ENCODE results near the gene CHAD.
A peak's percentile ranks its signal among the peaks of the same experiment; 100 is the strongest.

CHAD gene

GRCh38 chr17:50491505-50491904 lies 22.8 kb upstream of the CHAD start:
- H3K36me3 ChIP-seq (ENCODE audit: control insufficient read depth in 1 of 2, insufficient read depth in 2 of 2, low read length in 2 of 2): no peaks in the 10 kb centered on the region
- no peak overlapping the region for H3K27ac ChIP-seq (ENCODE audit: low read length)
- no peak overlapping the region for H3K4me3 ChIP-seq (ENCODE audit: low read depth in 1 of 2, low read length in 2 of 2)
- no peaks in the 10 kb centered on the region for H3K4me1 ChIP-seq (ENCODE audit: control insufficient read depth in 1 of 2, insufficient read depth in 2 of 2, low read length in 2 of 2)
- H3K9me3 ChIP-seq (ENCODE audit: control insufficient read depth in 1 of 2, low read length in 2 of 2): no peaks in the 10 kb centered on the region
- no peaks in the 10 kb centered on the region for H3K27me3 ChIP-seq (ENCODE audit: low read depth, low read length)

DNA sequence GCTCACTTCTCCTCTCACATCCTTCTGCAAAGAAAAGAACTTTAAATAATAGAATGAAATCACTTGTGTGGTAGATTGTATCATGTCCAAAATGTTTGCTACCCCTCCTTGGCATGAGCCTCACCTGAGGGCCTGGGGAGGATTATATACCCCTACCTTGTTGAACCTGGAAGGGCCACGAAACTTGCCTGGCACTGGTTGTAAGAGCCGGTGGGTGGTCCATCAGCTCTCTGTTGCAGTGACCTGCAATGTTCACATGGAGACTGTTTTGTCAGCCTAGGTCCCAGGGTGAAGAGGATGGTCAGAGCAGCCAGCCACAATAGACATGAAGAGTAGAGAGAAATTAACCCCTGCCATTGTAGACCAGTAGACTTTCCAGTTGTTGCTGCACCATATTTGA lies 20.2 kb upstream of the CHAD start:
- H3K27me3 ChIP-seq (ENCODE audit: low read depth, low read length): no peaks in the 10 kb centered on the region
- no peak overlapping the region for H3K4me3 ChIP-seq (ENCODE audit: low read depth in 1 of 2, low read length in 2 of 2)
- H3K4me1 ChIP-seq (ENCODE audit: control insufficient read depth in 1 of 2, insufficient read depth in 2 of 2, low read length in 2 of 2): no peaks in the 10 kb centered on the region
- no peak overlapping the region for H3K27ac ChIP-seq (ENCODE audit: low read length)
- no peaks in the 10 kb centered on the region for H3K9me3 ChIP-seq (ENCODE audit: control insufficient read depth in 1 of 2, low read length in 2 of 2)
- peaks cover 18 to 23% of the 10 kb centered on the region in 2 donors for H3K36me3 ChIP-seq (ENCODE audit: control insufficient read depth in 1 of 2, insufficient read depth in 2 of 2, low read length in 2 of 2)

DNA sequence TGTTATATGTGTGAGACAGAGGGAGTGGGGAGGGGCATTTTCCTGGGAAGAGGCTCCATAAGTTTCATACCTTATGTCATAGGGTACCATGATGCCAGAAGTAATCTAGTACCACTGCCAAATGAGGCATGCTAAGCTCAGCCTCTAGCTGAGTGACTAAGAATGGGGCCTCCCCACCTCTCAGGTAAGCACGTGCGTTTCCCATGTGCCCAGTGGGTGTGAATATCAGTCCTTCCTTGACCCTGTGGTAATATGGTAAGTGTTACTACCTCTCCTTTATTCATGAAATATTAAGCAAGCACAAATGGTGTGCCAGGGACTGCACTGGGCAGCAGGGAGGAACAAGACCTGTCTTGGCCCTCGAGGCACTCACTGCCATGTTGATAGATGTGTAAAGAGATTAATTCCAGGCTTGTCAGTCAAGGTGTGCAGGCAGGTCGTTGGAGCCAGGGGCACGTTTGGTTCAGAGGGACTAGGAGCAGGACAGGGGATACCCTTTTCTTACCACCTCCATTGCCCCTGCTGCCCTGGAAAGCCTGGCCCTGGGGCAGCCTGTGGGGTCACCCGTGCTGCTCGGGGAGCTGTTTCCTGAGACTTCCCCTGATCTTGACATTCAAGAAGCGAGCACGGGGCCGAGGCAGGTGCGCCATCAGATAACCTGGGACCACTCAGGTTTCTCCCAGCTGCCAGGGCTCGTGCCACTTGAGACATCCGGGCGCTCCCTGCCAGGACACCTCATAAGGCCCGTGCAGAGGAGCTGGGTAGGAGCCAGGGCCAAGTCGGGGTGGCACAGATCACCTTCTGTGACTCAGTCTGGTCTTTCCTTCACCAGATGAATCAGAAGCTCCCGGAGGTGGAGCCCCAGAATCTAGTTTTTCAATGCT lies 18.8 kb upstream of the CHAD start:
- peaks cover 20 to 31% of the 10 kb centered on the region in 2 donors for H3K36me3 ChIP-seq (ENCODE audit: control insufficient read depth in 1 of 2, insufficient read depth in 2 of 2, low read length in 2 of 2)

DNA sequence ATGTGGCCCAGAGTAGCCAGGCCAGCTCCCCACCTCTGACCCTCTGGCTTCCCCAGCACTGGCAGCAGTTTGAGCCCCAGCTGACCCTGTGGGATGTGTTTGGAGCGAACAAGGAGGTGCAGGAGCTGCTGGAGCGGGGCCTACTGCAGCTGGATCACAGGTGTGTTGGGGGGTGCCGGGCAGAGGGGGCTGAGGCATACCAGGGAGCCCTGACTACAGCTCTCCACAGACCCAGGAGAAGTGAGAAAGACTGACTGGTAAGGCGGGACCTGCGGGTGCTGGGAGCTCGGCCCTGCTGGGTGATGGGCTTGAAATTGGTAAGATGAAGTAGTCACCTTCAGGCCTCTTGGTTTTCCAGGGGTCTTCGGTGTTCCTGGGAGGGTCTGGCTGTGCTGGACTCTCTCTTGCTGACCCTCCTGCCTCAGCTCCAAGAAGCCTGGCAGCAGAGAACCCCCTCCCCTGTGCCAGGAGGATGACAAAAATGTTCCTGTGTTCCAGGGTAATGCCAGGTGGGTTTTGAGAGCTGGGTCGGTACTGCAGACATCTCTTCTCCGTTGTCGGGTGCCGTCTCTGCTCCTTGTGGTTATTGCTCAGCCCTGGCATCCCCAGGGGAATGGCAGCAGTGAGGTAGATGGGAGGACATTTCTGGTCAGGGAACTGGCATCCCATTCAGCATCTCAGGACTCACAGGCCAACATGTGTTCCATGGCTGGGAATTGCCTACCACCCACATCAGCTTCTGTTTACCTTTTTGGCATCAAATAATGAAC lies 15.9 kb upstream of the CHAD start:
- H3K36me3 ChIP-seq (ENCODE audit: control insufficient read depth in 1 of 2, insufficient read depth in 2 of 2, low read length in 2 of 2): peaks cover 24 to 31% of the 10 kb centered on the region in 2 donors
- no peak overlapping the region for H3K27ac ChIP-seq (ENCODE audit: low read length)
- H3K9me3 ChIP-seq (ENCODE audit: control insufficient read depth in 1 of 2, low read length in 2 of 2): no peaks in the 10 kb centered on the region
- no peaks in the 10 kb centered on the region for H3K27me3 ChIP-seq (ENCODE audit: low read depth, low read length)
- peaks cover 0 to 20% of the 10 kb centered on the region in 2 donors for H3K4me1 ChIP-seq (ENCODE audit: control insufficient read depth in 1 of 2, insufficient read depth in 2 of 2, low read length in 2 of 2)
- H3K4me3 ChIP-seq (ENCODE audit: low read depth in 1 of 2, low read length in 2 of 2): no peak overlapping the region

More for the DNA sequence above, 18.8 kb upstream of the CHAD start:
- H3K27me3 ChIP-seq (ENCODE audit: low read depth, low read length): no peaks in the 10 kb centered on the region
- H3K27ac ChIP-seq (ENCODE audit: low read length): no peak overlapping the region
- H3K4me1 ChIP-seq (ENCODE audit: control insufficient read depth in 1 of 2, insufficient read depth in 2 of 2, low read length in 2 of 2): peaks cover 0 to 9% of the 10 kb centered on the region in 2 donors
- H3K4me3 ChIP-seq (ENCODE audit: low read depth in 1 of 2, low read length in 2 of 2): no peak overlapping the region
- H3K9me3 ChIP-seq (ENCODE audit: control insufficient read depth in 1 of 2, low read length in 2 of 2): no peaks in the 10 kb centered on the region

GRCh38 chr17:50483266-50483665 lies 14.6 kb upstream of the CHAD start:
- H3K4me3 ChIP-seq (ENCODE audit: low read depth in 1 of 2, low read length in 2 of 2): no peak overlapping the region
- H3K27ac ChIP-seq (ENCODE audit: low read length): peak overlapping the region; percentile 31
- peaks cover 24 to 31% of the 10 kb centered on the region in 2 donors for H3K36me3 ChIP-seq (ENCODE audit: control insufficient read depth in 1 of 2, insufficient read depth in 2 of 2, low read length in 2 of 2)
- no peaks in the 10 kb centered on the region for H3K9me3 ChIP-seq (ENCODE audit: control insufficient read depth in 1 of 2, low read length in 2 of 2)
- peaks cover 0 to 24% of the 10 kb centered on the region in 2 donors for H3K4me1 ChIP-seq (ENCODE audit: control insufficient read depth in 1 of 2, insufficient read depth in 2 of 2, low read length in 2 of 2)
- no peaks in the 10 kb centered on the region for H3K27me3 ChIP-seq (ENCODE audit: low read depth, low read length)

DNA sequence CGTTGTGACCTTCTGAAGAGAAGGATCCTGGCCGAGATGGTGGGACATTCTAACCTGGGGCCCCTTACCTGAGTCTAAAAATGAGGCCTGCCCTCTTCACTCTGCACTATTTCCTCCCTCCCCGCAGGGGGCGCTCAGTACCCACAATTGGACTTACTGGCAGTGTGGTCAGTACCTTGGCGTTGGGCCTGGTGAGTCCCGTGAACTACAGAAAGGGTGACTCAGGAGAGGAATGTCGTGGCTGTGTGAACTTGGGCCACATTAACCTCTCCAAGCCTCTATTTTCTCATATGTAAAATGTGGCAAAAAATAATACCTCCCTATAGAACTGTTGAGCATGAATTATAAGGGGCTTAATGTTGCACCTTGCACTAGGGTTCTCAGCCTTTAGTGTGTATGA lies 13.8 kb upstream of the CHAD start:
- H3K4me1 ChIP-seq (ENCODE audit: control insufficient read depth in 1 of 2, insufficient read depth in 2 of 2, low read length in 2 of 2): peaks cover 0 to 28% of the 10 kb centered on the region in 2 donors
- H3K27me3 ChIP-seq (ENCODE audit: low read depth, low read length): no peaks in the 10 kb centered on the region
- peak overlapping the region; percentile 63 for H3K27ac ChIP-seq (ENCODE audit: low read length)
- H3K36me3 ChIP-seq (ENCODE audit: control insufficient read depth in 1 of 2, insufficient read depth in 2 of 2, low read length in 2 of 2): peaks cover 24 to 31% of the 10 kb centered on the region in 2 donors
- H3K4me3 ChIP-seq (ENCODE audit: low read depth in 1 of 2, low read length in 2 of 2): no peak overlapping the region
- no peaks in the 10 kb centered on the region for H3K9me3 ChIP-seq (ENCODE audit: control insufficient read depth in 1 of 2, low read length in 2 of 2)

DNA sequence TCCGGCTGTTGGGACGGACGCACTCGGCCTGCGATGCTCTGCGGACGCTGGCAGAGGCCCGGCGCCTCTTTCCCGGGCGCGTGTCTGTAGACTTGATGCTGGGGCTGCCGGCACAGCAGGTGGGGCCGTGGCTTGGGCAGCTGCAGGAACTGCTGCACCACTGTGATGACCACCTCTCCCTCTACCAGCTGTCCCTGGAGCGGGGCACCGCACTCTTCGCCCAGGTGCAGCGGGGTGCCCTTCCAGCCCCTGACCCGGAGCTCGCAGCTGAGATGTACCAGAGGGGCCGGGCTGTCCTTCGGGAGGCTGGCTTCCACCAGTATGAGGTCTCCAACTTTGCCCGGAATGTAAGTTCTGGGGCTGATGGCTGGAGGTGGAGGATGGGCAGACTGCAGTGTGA lies 13.4 kb upstream of the CHAD start:
- Histone ChIP-seq H3K4me1 (ENCODE audit: control insufficient read depth in 1 of 2, insufficient read depth in 2 of 2, low read length in 2 of 2) (peaks cover 0 to 28% of the 10 kb centered on the region in 2 donors), H3K36me3 (ENCODE audit: control insufficient read depth in 1 of 2, insufficient read depth in 2 of 2, low read length in 2 of 2) (peaks cover 24 to 31% of the 10 kb centered on the region in 2 donors), H3K27me3 (ENCODE audit: low read depth, low read length) (no peaks in the 10 kb centered on the region), H3K27ac (ENCODE audit: low read length) (peak overlapping the region; percentile 63), H3K4me3 (ENCODE audit: low read depth in 1 of 2, low read length in 2 of 2) (no peak overlapping the region), H3K9me3 (ENCODE audit: control insufficient read depth in 1 of 2, low read length in 2 of 2) (no peaks in the 10 kb centered on the region)

DNA sequence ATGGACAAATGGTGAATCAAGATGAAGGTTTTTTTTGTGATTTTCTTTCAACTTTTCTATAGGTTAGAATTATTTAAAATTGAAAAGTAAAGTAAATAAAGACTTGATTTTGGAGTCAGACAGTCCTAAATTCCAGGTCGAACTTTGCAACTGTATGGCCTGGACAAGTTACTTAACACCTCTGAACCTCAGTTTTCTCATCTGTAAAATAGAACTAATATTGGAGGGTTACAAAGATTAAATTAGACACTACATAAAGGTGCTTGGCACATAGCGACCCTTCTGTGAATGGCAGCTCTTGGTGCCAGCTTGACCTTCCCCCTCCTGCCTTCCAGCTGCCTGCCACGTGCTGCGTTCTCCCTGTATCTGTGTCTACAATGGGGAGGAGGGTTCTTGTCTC lies 13.0 kb upstream of the CHAD start:
- H3K27me3 ChIP-seq (ENCODE audit: low read depth, low read length): no peaks in the 10 kb centered on the region
- peaks cover 0 to 28% of the 10 kb centered on the region in 2 donors for H3K4me1 ChIP-seq (ENCODE audit: control insufficient read depth in 1 of 2, insufficient read depth in 2 of 2, low read length in 2 of 2)
- H3K36me3 ChIP-seq (ENCODE audit: control insufficient read depth in 1 of 2, insufficient read depth in 2 of 2, low read length in 2 of 2): peaks cover 24 to 31% of the 10 kb centered on the region in 2 donors
- H3K27ac ChIP-seq (ENCODE audit: low read length): peak overlapping the region; percentile 63
- no peaks in the 10 kb centered on the region for H3K9me3 ChIP-seq (ENCODE audit: control insufficient read depth in 1 of 2, low read length in 2 of 2)
- no peak overlapping the region for H3K4me3 ChIP-seq (ENCODE audit: low read depth in 1 of 2, low read length in 2 of 2)

DNA sequence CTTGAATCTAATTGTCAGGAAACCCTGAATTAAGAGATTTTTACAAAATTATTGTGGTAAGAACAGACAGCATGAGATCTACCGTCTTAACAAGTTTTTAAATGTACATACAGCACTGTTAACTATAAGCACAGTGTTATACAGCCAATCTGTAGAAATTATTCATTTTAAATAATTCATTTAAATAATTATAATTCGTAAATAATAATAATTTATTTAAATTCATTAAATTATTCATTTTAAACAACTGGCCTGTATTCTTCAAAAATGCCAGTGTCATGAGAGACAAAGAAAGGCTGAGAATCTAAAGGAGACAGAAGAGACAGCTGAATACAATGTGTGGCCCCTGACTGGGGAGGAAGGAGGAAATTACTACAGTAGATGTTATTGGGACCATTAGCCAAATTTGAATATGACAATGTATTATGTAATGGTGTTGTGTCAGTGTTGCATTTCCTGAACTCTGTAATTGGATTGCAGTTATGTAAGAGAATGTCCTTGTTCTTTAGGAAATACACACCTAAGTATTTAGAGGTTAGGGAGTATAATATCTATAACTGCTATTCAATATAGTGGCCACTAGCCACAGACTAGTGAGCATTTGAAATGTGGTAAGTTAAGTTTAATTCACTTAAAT lies 12.3 kb upstream of the CHAD start:
- H3K27ac ChIP-seq (ENCODE audit: low read length): no peak overlapping the region
- no peaks in the 10 kb centered on the region for H3K27me3 ChIP-seq (ENCODE audit: low read depth, low read length)
- H3K9me3 ChIP-seq (ENCODE audit: control insufficient read depth in 1 of 2, low read length in 2 of 2): no peaks in the 10 kb centered on the region
- H3K36me3 ChIP-seq (ENCODE audit: control insufficient read depth in 1 of 2, insufficient read depth in 2 of 2, low read length in 2 of 2): peaks cover 24 to 29% of the 10 kb centered on the region in 2 donors
- H3K4me1 ChIP-seq (ENCODE audit: control insufficient read depth in 1 of 2, insufficient read depth in 2 of 2, low read length in 2 of 2): peaks cover 0 to 28% of the 10 kb centered on the region in 2 donors
- no peak overlapping the region for H3K4me3 ChIP-seq (ENCODE audit: low read depth in 1 of 2, low read length in 2 of 2)

DNA sequence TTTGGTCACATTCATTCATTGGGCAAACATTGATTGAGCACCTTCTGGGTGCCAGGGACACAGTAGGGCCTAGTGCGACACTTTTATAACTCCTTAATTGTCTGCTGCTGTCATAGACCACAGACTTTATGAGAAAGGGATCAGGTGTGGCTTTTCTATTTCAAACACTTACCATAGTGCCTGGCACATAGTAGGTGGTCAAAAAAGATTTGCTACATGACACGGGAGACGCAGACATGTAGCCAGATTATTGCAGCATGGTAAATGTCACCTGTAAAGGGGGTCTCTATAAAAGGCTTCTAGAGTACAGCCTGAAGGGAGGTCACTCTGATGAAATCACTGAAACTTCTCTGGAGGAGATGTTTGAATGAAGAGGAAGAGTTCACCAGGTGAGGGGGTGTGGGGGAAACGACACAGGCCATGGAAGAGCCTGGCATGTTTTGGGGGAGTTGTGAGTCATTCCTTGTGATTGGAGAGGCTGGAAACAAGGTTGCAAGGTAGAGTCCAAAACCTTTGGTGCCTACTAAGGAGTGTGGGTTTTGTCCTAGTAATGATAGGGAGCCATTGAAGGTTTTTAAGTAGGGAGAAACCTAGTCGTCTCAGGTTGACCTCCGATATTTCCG lies 11.6 kb upstream of the CHAD start:
- no peaks in the 10 kb centered on the region for H3K9me3 ChIP-seq (ENCODE audit: control insufficient read depth in 1 of 2, low read length in 2 of 2)
- no peak overlapping the region for H3K27ac ChIP-seq (ENCODE audit: low read length)
- peak overlapping the region in 1 of 2 donors; percentile 75 for H3K4me3 ChIP-seq (ENCODE audit: low read depth in 1 of 2, low read length in 2 of 2)
- peaks cover 19 to 22% of the 10 kb centered on the region in 2 donors for H3K36me3 ChIP-seq (ENCODE audit: control insufficient read depth in 1 of 2, insufficient read depth in 2 of 2, low read length in 2 of 2)
- peaks cover 0 to 28% of the 10 kb centered on the region in 2 donors for H3K4me1 ChIP-seq (ENCODE audit: control insufficient read depth in 1 of 2, insufficient read depth in 2 of 2, low read length in 2 of 2)
- H3K27me3 ChIP-seq (ENCODE audit: low read depth, low read length): no peaks in the 10 kb centered on the region
